MM.1S (cell line): ENCODE data around the gene WDR45B.

Experiments
- DNase-seq: peaks from one replicate; pipeline ENCODE4 v3.0.0-alpha.2; 2015
- H2AFZ ChIP-seq: fragments of 300-600 bp; sonication (generic); 2 replicates; pipeline ENCODE4 v1.6.0; 2016; ENCODE audit warnings: antibody characterized with exemption, low read length
- H3F3A ChIP-seq: fragments of 300-600 bp; sonication (generic); 2 replicates; pipeline ENCODE4 v1.6.1; 2016; ENCODE audit warnings: mild to moderate bottlenecking, antibody characterized with exemption, low read length, moderate library complexity, mixed read lengths; ENCODE audit not compliant: insufficient read depth
- H3K27ac ChIP-seq: fragments of 300-600 bp; sonication (generic); 2 replicates; pipeline ENCODE4 v1.5.1; 2016; ENCODE audit warnings: mild to moderate bottlenecking, low read length
- H3K27me3 ChIP-seq: fragments of 300-600 bp; sonication (generic); replicated peaks from 2 replicates; pipeline ENCODE4 v1.6.0; 2016; ENCODE audit warnings: low read length; ENCODE audit not compliant: insufficient read depth
- H3K36me3 ChIP-seq: fragments of 300-600 bp; sonication (generic); replicated peaks from 2 replicates; pipeline ENCODE4 v1.6.1; 2016; ENCODE audit warnings: mild to moderate bottlenecking, low read length, mixed read lengths; ENCODE audit not compliant: insufficient read depth
- H3K4me1 ChIP-seq: fragments of 300-600 bp; sonication (generic); 2 replicates; pipeline ENCODE4 v1.6.1; 2016; ENCODE audit warnings: low read length, mixed read lengths
- H3K4me2 ChIP-seq: fragments of 300-600 bp; sonication (generic); 2 replicates; pipeline ENCODE4 v1.6.0; 2016; ENCODE audit warnings: low read depth, low read length
- H3K4me3 ChIP-seq: fragments of 300-600 bp; sonication (generic); 2 replicates; pipeline ENCODE4 v1.5.1; 2016; ENCODE audit warnings: low read length, mixed read lengths
- H3K79me2 ChIP-seq: fragments of 300-600 bp; sonication (generic); 2 replicates; pipeline ENCODE4 v1.6.1; 2016; ENCODE audit warnings: mixed run types, low read length, mixed read lengths
- H3K9ac ChIP-seq: fragments of 300-600 bp; sonication (generic); 2 replicates; pipeline ENCODE4 v1.6.1; 2016; ENCODE audit warnings: low read length, mixed read lengths
- H3K9me2 ChIP-seq: fragments of 300-600 bp; sonication (generic); replicated peaks from 2 replicates; pipeline ENCODE4 v1.6.1; 2016; ENCODE audit warnings: mild to moderate bottlenecking, low read length, mixed read lengths; ENCODE audit not compliant: insufficient read depth
- H3K9me3 ChIP-seq: fragments of 300-600 bp; sonication (generic); replicated peaks from 2 replicates; pipeline ENCODE4 v1.6.1; 2016; ENCODE audit warnings: mild to moderate bottlenecking, low read length, mixed read lengths; ENCODE audit not compliant: insufficient read depth
- H4K20me1 ChIP-seq: fragments of 300-600 bp; sonication (generic); 2 replicates; pipeline ENCODE4 v1.6.1; 2016; ENCODE audit warnings: mild to moderate bottlenecking, low read length, moderate library complexity, mixed read lengths; ENCODE audit not compliant: insufficient read depth
- EZH2 ChIP-seq: fragments of 300-600 bp; sonication (generic); optimal IDR thresholded peaks from 2 replicates; pipeline ENCODE3; 2017; ENCODE audit warnings: low read depth, mild to moderate bottlenecking, antibody characterized with exemption, low read length, mixed read lengths
- EZH2phosphoT487 ChIP-seq: fragments of 300-600 bp; sonication (generic); IDR thresholded peaks from 2 replicates; pipeline ENCODE4 v1.6.1; 2018; ENCODE audit warnings: antibody characterized with exemption, low read length
- TF ChIP-seq, protein P1 (sequence below): fragments of 300-600 bp; sonication (generic); IDR thresholded peaks from 2 replicates; pipeline ENCODE4 v1.5.1; 2016; ENCODE audit warnings: antibody characterized with exemption, low read length, mixed read lengths

WDR45B gene

DNA sequence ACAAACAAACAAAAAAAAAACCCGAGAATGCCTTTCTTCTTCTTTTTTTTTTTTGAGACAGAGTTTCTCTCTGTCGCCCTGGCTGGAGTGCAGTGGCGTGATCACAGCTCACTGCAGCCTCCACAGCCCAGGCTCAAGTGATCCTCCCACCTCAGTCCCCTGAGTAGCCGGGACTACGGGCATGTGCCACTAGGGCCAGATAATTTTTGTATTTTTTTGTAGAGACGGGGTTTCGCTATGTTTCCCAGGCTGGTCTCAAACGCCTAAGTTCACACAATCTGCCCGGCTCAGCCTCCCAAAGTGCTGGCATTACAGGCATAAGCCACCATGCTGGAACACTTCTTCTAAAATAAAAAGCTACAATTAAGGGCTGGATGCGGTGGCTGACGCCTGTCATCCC, 17.0 kb upstream of the WDR45B start:
- Histone ChIP-seq H3K9me2 (no peaks in the 10 kb centered on the region), H3K4me2 (no peak overlapping the region), H3K4me1 (no peaks in the 10 kb centered on the region), H3K27ac (no peak overlapping the region), H3K27me3 (no peaks in the 10 kb centered on the region), H3K9ac (no peak overlapping the region), H4K20me1 (no peaks in the 10 kb centered on the region), H3K36me3 (no peaks in the 10 kb centered on the region), H3K9me3 (no peaks in the 10 kb centered on the region), H3K79me2 (no peaks in the 10 kb centered on the region), H3K4me3 (no peak overlapping the region), H3F3A (no peaks in the 10 kb centered on the region), H2AFZ (no peak overlapping the region)
- no peak for DNase-seq
- TF ChIP-seq EZH2phosphoT487 (no peak), EZH2 (no peak)
- TF ChIP-seq, protein P1, sequence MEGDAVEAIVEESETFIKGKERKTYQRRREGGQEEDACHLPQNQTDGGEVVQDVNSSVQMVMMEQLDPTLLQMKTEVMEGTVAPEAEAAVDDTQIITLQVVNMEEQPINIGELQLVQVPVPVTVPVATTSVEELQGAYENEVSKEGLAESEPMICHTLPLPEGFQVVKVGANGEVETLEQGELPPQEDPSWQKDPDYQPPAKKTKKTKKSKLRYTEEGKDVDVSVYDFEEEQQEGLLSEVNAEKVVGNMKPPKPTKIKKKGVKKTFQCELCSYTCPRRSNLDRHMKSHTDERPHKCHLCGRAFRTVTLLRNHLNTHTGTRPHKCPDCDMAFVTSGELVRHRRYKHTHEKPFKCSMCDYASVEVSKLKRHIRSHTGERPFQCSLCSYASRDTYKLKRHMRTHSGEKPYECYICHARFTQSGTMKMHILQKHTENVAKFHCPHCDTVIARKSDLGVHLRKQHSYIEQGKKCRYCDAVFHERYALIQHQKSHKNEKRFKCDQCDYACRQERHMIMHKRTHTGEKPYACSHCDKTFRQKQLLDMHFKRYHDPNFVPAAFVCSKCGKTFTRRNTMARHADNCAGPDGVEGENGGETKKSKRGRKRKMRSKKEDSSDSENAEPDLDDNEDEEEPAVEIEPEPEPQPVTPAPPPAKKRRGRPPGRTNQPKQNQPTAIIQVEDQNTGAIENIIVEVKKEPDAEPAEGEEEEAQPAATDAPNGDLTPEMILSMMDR = no peak

DNA sequence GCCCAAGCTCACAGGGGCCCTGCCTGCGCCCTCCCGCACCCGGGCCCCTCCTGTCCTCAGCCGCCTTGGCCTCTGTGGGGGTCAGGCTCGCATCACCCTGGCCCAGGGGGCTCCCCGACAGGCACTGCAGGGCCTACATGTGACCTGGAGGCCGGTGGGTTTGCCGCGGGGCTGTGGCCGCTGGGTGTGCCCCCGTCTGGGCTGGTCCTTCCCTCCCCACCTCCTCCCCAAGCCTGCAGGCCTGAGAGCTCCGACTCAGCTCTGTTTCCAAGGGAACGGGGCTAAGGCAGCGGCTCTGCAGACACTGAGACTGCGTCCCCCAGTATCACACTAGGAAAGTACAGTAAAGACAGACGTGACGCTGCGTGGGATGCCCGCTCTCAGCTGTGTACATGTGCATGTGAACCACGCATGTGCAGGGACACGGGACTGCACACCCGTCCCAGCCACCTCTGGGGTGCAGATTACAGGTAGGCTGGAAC, 16.5 kb upstream of the WDR45B start:
- TF ChIP-seq EZH2 = no peak
- TF ChIP-seq EZH2phosphoT487 = no peak
- TF ChIP-seq, protein P1 = no peak
- Histone ChIP-seq H3K9me2 (no peaks in the 10 kb centered on the region), H2AFZ (no peak overlapping the region), H3K36me3 (no peaks in the 10 kb centered on the region), H3K4me1 (no peaks in the 10 kb centered on the region), H3K4me2 (no peak overlapping the region), H3K27me3 (no peaks in the 10 kb centered on the region), H3K9ac (no peak overlapping the region), H3F3A (no peaks in the 10 kb centered on the region), H4K20me1 (no peaks in the 10 kb centered on the region), H3K9me3 (no peaks in the 10 kb centered on the region), H3K27ac (no peak overlapping the region), H3K4me3 (no peak overlapping the region), H3K79me2 (no peaks in the 10 kb centered on the region)
- DNase-seq = no peak

DNA sequence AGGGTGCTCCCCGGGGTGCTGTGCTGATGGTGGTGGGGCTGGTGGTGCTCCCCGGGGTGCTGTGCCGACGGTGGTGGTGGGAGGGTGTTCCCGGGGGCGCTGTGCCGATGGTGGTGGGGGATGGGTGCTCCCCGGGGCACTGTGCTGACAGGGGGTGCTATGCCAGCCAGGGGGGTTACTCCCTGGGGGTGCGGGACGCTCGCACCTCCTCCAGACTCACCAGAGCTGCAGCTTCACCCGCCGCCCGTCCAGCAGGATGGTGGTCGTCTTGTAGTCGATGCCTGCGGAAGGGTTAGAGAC, 16.0 kb upstream of the WDR45B start:
- no peak overlapping the region for H3K4me3 ChIP-seq
- no peak overlapping the region for H3K27ac ChIP-seq
- no peak overlapping the region for H2AFZ ChIP-seq
- H3F3A ChIP-seq = no peaks in the 10 kb centered on the region
- DNase-seq = no peak
- TF ChIP-seq, protein P1 = no peak
- TF ChIP-seq EZH2 (no peak), EZH2phosphoT487 (no peak)
- no peaks in the 10 kb centered on the region for H3K79me2 ChIP-seq
- H3K9ac ChIP-seq = no peak overlapping the region
- no peaks in the 10 kb centered on the region for H3K9me3 ChIP-seq
- H4K20me1 ChIP-seq = no peaks in the 10 kb centered on the region
- H3K27me3 ChIP-seq = no peaks in the 10 kb centered on the region
- H3K9me2 ChIP-seq = no peaks in the 10 kb centered on the region
- no peaks in the 10 kb centered on the region for H3K36me3 ChIP-seq
- no peak overlapping the region for H3K4me2 ChIP-seq
- H3K4me1 ChIP-seq = no peaks in the 10 kb centered on the region
